Measurements from ENCODE around the gene TRIM34.
"Not testable (repeated sequence)": the region's sequence is repeated elsewhere in the genome, so short reads cannot be mapped to it uniquely, and the experiment has no call there.

TRIM34 gene

GRCh38 chr11:5643585-5643984, 18.8 kb downstream of the TRIM34 start:
- no peak for TF ChIP-seq POLR2A (IDR thresholded peaks at IDR 0.05; ENCODE audit: low read depth, low read length)
- FAIRE-seq: peak; percentile 27
- DNase-seq (ENCODE audit: insufficient read length, low spot score): no peak

- FAIRE-seq: no peak
- TF ChIP-seq POLR2A (IDR thresholded peaks at IDR 0.05; ENCODE audit: low read depth, low read length): no peak
- no peak for DNase-seq (ENCODE audit: insufficient read length, low spot score)
These were observed 21.3 kb downstream of the TRIM34 start for GRCh38 chr11:5646139-5646538.

- no peak for TF ChIP-seq POLR2A (IDR thresholded peaks at IDR 0.05; ENCODE audit: low read depth, low read length)
- no peak for DNase-seq (ENCODE audit: insufficient read length, low spot score)
- no peak for FAIRE-seq
These were observed 30.7 kb downstream of the TRIM34 start for GRCh38 chr11:5655474-5655873.

- DNase-seq (ENCODE audit: insufficient read length, low spot score); FAIRE-seq: not testable (repeated sequence)
These were observed 32.2 kb downstream of the TRIM34 start for GRCh38 chr11:5656956-5657355.

GRCh38 chr11:5658318-5658717, 33.5 kb downstream of the TRIM34 start:
- no peak for TF ChIP-seq POLR2A (IDR thresholded peaks at IDR 0.05; ENCODE audit: low read depth, low read length)
- DNase-seq (ENCODE audit: insufficient read length, low spot score) (no peak), FAIRE-seq (no peak)

- FAIRE-seq: no peak
- no peak for TF ChIP-seq POLR2A (IDR thresholded peaks at IDR 0.05; ENCODE audit: low read depth, low read length)
- DNase-seq (ENCODE audit: insufficient read length, low spot score): no peak
These were observed 38.7 kb downstream of the TRIM34 start for GRCh38 chr11:5663511-5663910.

GRCh38 chr11:5665051-5665570, 40.3 kb downstream of the TRIM34 start:
- no peak for TF ChIP-seq POLR2A (IDR thresholded peaks at IDR 0.05; ENCODE audit: low read depth, low read length)
- DNase-seq (ENCODE audit: insufficient read length, low spot score): no peak
- FAIRE-seq: no peak

- TF ChIP-seq POLR2A (IDR thresholded peaks at IDR 0.05; ENCODE audit: low read depth, low read length): no peak
- FAIRE-seq (no peak), DNase-seq (ENCODE audit: insufficient read length, low spot score) (no peak)
These were observed 41.1 kb downstream of the TRIM34 start for GRCh38 chr11:5665746-5666401.

- peak; percentile 66 for FAIRE-seq
- TF ChIP-seq POLR2A (IDR thresholded peaks at IDR 0.05; ENCODE audit: low read depth, low read length): no peak
These were observed 41.6 kb downstream of the TRIM34 start for GRCh38 chr11:5666402-5666793.

GRCh38 chr11:5671831-5672230, 47.0 kb downstream of the TRIM34 start:
- TF ChIP-seq POLR2A (IDR thresholded peaks at IDR 0.05; ENCODE audit: low read depth, low read length): no peak
- peak; percentile 53 for FAIRE-seq
- DNase-seq (ENCODE audit: insufficient read length, low spot score): no peak

More at GRCh38 chr11:5666402-5666793, 41.6 kb downstream of the TRIM34 start:
- no peak for DNase-seq (ENCODE audit: insufficient read length, low spot score)

- DNase-seq (ENCODE audit: insufficient read length, low spot score) (no peak), FAIRE-seq (no peak)
- TF ChIP-seq POLR2A (IDR thresholded peaks at IDR 0.05; ENCODE audit: low read depth, low read length): no peak
These were observed 49.6 kb downstream of the TRIM34 start for GRCh38 chr11:5674391-5674790.

GRCh38 chr11:5679811-5680210, 55.0 kb downstream of the TRIM34 start:
- FAIRE-seq (no peak), DNase-seq (ENCODE audit: insufficient read length, low spot score) (no peak)
- no peak for TF ChIP-seq POLR2A (IDR thresholded peaks at IDR 0.05; ENCODE audit: low read depth, low read length)

- FAIRE-seq; DNase-seq (ENCODE audit: insufficient read length, low spot score): not testable (repeated sequence)
These were observed 58.2 kb downstream of the TRIM34 start for GRCh38 chr11:5682890-5683441.

- not testable (repeated sequence) for DNase-seq (ENCODE audit: insufficient read length, low spot score); FAIRE-seq
These were observed 58.8 kb downstream of the TRIM34 start for GRCh38 chr11:5683620-5684019.

GRCh38 chr11:5684036-5684645, 59.3 kb downstream of the TRIM34 start:
- DNase-seq (ENCODE audit: insufficient read length, low spot score): no peak
- TF ChIP-seq POLR2A (IDR thresholded peaks at IDR 0.05; ENCODE audit: low read depth, low read length): no peak
- FAIRE-seq: no peak

Measured in H54 (cell line).